Cerebellar nuclear complex (tissue), 1 donor: ENCODE data around the gene TUBA3D.
A peak's percentile ranks its signal among the peaks of the same experiment; 100 is the strongest.
"Not testable (repeated sequence)": the region's sequence is repeated elsewhere in the genome, so short reads cannot be mapped to it uniquely, and the experiment has no call there.

ENCODE experiments used
- DNase-seq, 2 experiments: peaks; one replicate each; lab custom pipeline; 2025; lab: John Stamatoyannopoulos, UW

TUBA3D gene

DNA sequence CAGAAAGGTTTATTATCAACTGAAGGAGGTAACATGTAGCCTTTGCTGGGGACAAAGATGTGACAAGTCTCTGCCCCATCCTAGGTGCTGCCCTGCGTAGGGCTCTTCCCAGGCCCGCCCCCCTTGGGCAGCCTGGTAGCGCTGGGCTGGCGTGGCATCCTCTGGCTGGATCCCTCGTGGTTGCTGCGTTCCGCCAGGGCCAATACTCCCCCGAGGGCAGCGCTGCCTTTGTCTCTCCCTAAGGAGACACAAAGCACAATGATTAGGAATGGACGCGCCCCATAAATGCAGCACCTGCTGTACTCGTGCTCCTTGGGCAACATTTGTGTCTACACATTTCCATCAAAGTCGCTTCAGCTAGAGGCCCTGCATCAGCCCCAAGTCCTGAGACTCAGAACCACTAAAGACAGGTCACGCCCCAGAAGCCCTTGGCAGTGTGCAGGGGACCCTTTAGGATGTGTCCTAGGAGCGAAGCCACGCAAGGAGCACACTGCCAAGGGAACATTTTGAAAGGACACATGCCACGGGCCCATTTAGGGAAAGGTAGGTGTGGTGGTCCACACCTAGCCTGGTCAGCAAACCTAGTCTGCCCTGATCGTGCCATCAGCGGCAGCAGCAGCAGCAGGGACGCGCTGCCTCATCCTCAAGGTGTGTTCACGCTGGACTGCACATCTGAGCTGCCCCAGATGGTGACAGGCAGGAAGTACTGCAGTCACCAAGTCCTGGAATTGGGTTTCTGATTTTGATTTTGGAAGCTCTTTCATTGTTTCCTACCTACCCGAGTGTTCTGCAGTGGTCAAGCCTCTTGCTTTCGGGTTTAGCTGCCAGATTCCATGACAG, 8.3 kb downstream of the TUBA3D start:
- not testable (repeated sequence) for DNase-seq

DNA sequence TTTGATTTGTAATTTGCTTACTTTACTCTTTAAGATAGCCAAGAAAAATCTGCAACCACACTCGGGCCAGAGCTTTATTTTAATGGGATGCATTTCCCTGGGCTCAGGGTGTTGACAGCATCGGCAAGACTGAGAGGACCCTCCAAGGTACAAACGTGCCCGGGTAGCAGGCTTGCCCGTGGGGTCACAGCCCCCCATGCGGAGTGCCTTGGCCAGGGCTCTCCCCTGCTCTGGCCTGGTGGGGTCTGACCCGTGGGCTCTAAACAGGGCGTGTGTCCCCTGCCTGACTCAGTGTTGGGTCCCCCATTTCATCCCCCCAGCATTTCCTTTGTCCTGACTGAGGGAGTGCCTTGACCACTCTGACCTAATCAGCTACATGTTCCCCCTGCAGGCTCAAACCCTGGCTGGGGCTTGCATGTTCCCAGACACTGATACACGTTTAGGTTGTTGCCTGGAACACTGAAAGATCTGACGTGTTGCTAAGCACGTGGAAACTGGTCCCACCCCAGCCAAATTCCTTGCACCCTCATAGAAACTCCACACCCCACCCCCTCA, 9.1 kb downstream of the TUBA3D start:
- not testable (repeated sequence) for DNase-seq

- DNase-seq = not testable (repeated sequence)
Measured at GRCh38 chr2:131486201-131486902, 10.4 kb downstream of the TUBA3D start.

- no peak for DNase-seq
Measured at GRCh38 chr2:131488306-131489205, 12.6 kb downstream of the TUBA3D start.

DNA sequence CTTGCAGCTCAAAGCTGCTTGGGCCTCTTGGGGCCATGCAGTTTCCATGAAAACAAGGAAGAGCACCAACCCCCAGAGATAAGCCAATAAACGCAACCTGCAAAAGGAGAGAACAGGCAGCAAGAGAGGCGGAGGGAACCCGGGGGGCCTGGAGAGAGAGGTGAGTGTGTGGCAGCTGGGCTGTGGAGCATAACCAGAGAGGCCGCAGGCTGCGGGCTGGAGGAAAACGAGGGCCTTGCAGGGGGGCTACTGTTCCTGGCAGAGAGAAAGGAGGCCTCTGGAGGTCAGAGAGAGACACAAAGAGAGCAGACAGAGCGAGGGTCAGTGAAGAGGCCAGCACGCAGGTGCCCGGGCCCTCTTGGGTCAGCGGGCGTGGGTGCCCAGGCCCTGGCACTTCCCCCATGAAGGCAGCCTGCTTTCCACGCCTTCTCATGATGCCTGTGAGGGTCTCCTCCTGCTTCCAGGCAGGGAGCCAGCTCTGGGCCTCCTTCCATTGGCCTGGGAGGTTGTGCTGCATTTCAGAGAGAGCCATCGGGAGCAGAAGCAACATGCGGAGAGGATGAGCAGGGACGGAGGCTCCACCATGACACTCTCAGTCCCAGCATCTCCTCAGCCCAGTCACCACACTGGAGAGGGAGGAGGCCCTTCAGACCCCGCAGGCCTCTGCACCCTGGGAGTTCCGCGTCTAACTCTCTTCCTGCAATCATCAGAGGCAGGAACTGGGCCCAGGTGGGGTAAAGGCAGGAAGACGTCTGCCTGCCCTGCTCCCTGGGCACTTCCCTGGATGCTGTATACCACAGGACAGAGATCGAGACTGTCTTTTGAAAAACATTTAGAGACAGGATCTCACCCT, 14.9 kb downstream of the TUBA3D start:
- not testable (repeated sequence) for DNase-seq

- not testable (repeated sequence) for DNase-seq
Measured at GRCh38 chr2:131491469-131491836, 15.5 kb downstream of the TUBA3D start.

GRCh38 chr2:131492015-131492417, 16.1 kb downstream of the TUBA3D start, which contains the start of gene MZT2A:
TSS of gene MZT2A (minus strand) at chr2:131492397. CDS start at chr2:131492376, 21 bp downstream.
- DNase-seq = not testable (repeated sequence)

GRCh38 chr2:131492418-131493198, 16.7 kb downstream of the TUBA3D start:
- DNase-seq = peak; percentile 18 to 83

- DNase-seq = no peak
Measured at GRCh38 chr2:131493199-131493968, 17.5 kb downstream of the TUBA3D start.

DNA sequence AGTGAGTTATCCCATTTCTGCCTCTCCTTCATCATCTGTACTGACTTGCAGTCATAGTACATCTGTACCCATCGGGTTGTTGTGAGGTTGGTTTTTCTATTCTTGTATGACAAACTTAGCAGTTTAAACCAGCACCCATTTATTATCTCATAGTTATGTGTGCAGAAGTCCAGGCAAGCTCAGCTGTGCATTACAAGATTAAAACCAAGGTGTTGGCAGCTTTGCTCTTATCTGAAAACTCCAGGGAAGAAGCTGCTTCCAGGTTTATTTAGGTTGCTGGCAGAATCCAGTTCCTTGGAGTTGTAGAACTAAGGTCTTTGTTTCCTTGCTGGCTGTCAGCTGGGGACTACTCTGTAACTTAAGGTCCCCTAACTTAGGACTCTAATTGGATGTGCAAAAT, 19.6 kb downstream of the TUBA3D start:
- DNase-seq = not testable (repeated sequence)

- DNase-seq = not testable (repeated sequence)
Measured at GRCh38 chr2:131498321-131498973, 22.5 kb downstream of the TUBA3D start.

DNA sequence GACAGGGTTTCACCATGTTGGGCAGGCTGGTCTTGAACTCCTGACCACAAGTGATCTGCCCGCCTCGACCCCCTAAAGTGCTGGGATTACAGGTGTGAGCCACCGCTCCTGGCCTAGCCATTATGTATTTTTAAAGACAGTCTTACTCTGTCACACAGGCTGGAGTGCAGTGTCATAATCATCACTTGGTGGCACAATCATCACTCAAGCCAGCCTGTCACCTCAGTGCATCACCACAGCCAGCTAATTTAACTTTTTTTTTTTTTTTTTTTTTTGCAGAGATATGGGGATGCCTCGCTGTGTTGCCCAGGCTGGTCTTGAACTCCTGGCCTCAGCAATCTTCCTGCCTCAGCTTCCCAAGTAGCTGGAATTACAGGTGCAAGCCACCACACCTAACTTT, 27.7 kb downstream of the TUBA3D start:
- not testable (repeated sequence) for DNase-seq

- not testable (repeated sequence) for DNase-seq
Measured at GRCh38 chr2:131504082-131504750, 28.3 kb downstream of the TUBA3D start.

- DNase-seq = no peak
Measured at GRCh38 chr2:131509615-131510014, 33.7 kb downstream of the TUBA3D start.

- DNase-seq = not testable (repeated sequence)
Measured at GRCh38 chr2:131511291-131511968, 35.5 kb downstream of the TUBA3D start.

DNA sequence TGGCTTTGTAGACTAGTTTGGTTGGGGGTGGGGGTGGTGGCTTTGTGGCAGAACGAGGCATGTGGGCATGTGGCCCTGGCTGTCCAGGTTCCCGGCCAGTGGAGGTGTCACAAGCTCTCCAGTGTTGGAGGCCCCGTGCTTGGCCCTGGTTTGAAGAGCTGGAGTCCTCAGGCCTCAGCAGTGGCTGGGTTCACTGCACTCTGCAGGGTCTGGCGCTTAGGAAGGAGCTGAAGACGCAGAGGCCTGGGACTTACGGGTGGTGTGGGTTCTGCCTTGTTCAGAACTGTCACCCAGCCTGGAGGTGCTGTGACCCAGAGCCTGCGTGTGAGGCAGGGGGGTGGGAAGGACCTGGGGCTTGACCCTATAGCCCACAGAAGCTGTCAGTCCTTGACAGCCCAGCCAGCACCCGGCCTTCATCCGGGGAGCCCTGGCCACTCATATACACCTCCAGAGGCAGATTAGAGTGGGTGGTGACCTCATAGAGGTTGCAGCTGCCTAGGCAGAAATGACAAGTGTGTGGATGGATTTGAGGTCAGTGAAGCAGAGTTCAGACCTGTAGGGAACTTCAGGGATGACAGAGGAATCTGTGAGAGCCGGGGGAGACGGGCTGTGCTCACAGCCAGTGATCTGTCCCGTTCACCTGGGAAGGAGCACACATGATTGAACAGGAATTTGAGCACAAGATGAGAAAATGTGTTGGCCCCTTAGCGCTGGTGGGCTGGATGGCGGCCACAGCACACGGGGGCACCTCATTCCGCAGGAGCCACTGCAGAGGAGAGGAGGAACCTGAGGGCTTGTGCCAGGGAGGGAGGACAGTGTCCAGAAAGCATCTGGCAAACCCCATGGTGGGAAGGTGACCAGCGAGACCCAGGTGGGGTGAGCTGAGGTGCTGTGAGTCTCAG, 36.3 kb downstream of the TUBA3D start:
- DNase-seq = not testable (repeated sequence)
